Measurements from ENCODE around the gene PRSS33.

PRSS33 gene

DNA sequence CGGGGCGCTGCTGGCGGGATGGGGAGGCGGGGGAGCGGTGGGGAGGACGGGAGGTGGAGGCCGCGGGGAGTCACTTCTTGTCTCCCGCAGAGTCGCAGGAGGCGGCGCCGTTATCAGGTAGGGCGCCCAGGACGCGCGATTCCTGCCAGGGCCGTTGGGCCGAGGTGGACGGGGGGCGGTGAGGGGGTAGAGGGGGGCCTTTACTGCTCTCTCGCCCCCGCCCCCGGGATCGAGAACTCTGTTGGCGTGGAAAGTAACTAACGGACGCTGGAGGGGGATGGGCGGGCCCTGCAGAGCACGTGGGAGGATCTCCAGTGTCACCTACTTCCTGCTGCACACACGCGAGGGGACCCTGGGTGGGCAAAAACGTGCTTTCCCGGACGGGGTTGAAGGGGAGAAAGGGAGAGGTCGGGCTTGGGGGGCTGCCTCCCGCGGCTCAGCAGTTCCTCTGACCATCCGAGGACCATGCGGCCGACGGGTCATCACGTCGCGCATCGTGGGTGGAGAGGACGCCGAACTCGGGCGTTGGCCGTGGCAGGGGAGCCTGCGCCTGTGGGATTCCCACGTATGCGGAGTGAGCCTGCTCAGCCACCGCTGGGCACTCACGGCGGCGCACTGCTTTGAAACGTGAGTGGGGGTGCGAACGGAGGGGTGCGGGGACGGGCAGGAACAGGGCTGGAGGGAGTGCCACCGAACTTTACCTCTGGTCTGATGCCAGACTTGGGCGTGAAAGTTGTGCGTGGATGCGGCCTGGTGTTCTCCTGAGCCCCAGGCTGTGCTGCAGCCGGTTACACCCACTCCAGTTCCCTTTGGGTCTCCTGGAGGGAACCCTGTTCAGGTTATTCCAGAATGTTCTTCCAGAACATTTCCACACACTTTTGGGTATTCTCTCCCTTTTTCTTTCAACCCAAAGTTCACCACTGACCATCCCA is 30.2 kb upstream of the PRSS33 start:
- no peak for DNase-seq (ENCODE audit: low read depth, low spot score)
- POLR2A ChIA-PET: no interaction called here
- TF ChIP-seq, protein P1, sequence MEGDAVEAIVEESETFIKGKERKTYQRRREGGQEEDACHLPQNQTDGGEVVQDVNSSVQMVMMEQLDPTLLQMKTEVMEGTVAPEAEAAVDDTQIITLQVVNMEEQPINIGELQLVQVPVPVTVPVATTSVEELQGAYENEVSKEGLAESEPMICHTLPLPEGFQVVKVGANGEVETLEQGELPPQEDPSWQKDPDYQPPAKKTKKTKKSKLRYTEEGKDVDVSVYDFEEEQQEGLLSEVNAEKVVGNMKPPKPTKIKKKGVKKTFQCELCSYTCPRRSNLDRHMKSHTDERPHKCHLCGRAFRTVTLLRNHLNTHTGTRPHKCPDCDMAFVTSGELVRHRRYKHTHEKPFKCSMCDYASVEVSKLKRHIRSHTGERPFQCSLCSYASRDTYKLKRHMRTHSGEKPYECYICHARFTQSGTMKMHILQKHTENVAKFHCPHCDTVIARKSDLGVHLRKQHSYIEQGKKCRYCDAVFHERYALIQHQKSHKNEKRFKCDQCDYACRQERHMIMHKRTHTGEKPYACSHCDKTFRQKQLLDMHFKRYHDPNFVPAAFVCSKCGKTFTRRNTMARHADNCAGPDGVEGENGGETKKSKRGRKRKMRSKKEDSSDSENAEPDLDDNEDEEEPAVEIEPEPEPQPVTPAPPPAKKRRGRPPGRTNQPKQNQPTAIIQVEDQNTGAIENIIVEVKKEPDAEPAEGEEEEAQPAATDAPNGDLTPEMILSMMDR (IDR thresholded peaks at IDR 0.05; ENCODE audit: insufficient read depth, low read length, missing control alignments): no peak
- H3K4me3 ChIP-seq (ENCODE audit: low read depth, low read length): no peak overlapping the region
- CTCF ChIA-PET: no interaction called here

- CTCF ChIA-PET: no interaction called here
- DNase-seq (ENCODE audit: low read depth, low spot score): no peak
- H3K4me3 ChIP-seq (ENCODE audit: low read depth, low read length): no peak within 1 kb of the TSS
- TF ChIP-seq, protein P1 (IDR thresholded peaks at IDR 0.05; ENCODE audit: insufficient read depth, low read length, missing control alignments): no peak
- POLR2A ChIA-PET: no interaction called here
These were observed 29.5 kb upstream of the PRSS33 start, which contains the start of gene PRSS21 for GRCh38 chr16:2816751-2817339. PRSS21 (plus strand) TSS chr16:2817237; CDS start chr16:2817269, 32 bp downstream.

DNA sequence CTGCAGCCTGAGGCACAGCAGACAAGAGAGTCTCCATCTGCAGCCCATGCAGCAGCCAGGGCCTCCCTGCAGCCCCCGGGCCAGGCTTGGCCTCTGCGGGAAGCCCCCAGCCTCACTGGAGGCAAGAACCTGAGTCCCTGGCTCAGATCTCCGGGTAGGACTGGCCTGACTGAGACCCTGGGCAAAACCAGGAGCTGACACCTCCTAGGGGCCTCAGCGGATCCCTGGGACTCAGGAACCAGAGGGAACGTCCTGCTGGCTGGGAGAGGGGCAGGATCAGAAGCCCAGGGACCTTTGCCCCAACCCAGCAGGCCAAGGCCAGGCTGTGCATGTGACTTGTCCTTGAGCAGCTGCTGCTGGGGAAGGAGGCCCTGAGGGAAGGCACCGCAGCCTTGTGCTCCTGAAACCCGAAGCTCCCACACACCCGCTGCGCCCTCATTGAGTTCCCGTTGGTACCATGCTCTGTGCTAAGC is 28.0 kb upstream of the PRSS33 start:
- ChIA-PET POLR2A (no interaction called here), CTCF (no interaction called here)
- TF ChIP-seq, protein P1 (IDR thresholded peaks at IDR 0.05; ENCODE audit: insufficient read depth, low read length, missing control alignments): no peak
- no peak overlapping the region for H3K4me3 ChIP-seq (ENCODE audit: low read depth, low read length)
- no peak for DNase-seq (ENCODE audit: low read depth, low spot score)

DNA sequence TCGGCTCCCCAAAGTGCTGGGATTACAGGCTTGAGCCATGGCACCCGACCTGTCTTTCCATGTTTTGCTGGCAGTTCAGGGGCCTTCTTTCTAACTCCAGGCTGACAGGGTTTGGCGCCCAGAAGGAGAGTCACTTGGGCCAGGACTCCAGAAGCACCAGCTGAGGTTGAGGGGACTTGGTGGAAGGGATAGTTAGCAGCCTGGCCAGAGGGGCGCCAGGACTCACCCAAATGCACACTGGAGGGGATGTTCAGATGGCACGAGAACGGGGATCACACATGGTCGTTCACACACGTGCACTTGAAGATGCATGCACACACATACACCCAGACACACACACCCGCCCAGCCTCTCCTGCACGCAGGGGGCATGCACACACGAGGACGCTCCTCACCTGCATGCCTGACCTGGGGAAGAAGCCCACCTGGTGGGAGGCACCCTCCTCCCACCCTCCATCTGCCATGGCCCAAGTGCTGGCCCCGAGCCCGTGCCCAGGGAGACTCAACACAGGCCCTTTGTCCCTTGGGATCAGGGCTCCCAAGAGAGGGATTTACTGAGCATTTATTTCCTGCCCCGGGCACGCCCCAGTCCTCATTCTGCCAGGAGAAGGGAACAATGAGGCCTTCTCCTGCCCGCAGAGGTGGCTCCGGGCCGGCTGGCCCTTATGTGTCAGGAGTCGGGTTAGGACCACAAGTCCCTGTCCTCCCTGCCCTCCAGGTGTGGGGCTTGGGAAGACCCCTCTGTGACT is 27.4 kb upstream of the PRSS33 start:
- CTCF ChIA-PET: no interaction called here

GRCh38 chr16:2813771-2814221 is 26.4 kb upstream of the PRSS33 start:
- CTCF ChIA-PET: no interaction called here

More for the DNA sequence above, 27.4 kb upstream of the PRSS33 start:
- no peak for DNase-seq (ENCODE audit: low read depth, low spot score)
- no peak overlapping the region for H3K4me3 ChIP-seq (ENCODE audit: low read depth, low read length)
- POLR2A ChIA-PET: no interaction called here
- TF ChIP-seq, protein P1 (IDR thresholded peaks at IDR 0.05; ENCODE audit: insufficient read depth, low read length, missing control alignments): no peak

More at GRCh38 chr16:2813771-2814221, 26.4 kb upstream of the PRSS33 start:
- POLR2A ChIA-PET: no interaction called here
- H3K4me3 ChIP-seq (ENCODE audit: low read depth, low read length): no peak overlapping the region
- TF ChIP-seq, protein P1 (IDR thresholded peaks at IDR 0.05; ENCODE audit: insufficient read depth, low read length, missing control alignments): no peak
- no peak for DNase-seq (ENCODE audit: low read depth, low spot score)

Data from AG04449 (cell line).